NCI-H2107 treated with DMSO at 0.1 percent for 48 hours (cell line): ENCODE measurements around the gene ITGA11.

Experiments used
- DNase-seq: peaks from one replicate; lab custom pipeline; 2025; ENCODE audit not compliant: unreplicated experiment; lab: John Stamatoyannopoulos, UW

ITGA11 gene, protein sequence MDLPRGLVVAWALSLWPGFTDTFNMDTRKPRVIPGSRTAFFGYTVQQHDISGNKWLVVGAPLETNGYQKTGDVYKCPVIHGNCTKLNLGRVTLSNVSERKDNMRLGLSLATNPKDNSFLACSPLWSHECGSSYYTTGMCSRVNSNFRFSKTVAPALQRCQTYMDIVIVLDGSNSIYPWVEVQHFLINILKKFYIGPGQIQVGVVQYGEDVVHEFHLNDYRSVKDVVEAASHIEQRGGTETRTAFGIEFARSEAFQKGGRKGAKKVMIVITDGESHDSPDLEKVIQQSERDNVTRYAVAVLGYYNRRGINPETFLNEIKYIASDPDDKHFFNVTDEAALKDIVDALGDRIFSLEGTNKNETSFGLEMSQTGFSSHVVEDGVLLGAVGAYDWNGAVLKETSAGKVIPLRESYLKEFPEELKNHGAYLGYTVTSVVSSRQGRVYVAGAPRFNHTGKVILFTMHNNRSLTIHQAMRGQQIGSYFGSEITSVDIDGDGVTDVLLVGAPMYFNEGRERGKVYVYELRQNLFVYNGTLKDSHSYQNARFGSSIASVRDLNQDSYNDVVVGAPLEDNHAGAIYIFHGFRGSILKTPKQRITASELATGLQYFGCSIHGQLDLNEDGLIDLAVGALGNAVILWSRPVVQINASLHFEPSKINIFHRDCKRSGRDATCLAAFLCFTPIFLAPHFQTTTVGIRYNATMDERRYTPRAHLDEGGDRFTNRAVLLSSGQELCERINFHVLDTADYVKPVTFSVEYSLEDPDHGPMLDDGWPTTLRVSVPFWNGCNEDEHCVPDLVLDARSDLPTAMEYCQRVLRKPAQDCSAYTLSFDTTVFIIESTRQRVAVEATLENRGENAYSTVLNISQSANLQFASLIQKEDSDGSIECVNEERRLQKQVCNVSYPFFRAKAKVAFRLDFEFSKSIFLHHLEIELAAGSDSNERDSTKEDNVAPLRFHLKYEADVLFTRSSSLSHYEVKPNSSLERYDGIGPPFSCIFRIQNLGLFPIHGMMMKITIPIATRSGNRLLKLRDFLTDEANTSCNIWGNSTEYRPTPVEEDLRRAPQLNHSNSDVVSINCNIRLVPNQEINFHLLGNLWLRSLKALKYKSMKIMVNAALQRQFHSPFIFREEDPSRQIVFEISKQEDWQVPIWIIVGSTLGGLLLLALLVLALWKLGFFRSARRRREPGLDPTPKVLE

DNA sequence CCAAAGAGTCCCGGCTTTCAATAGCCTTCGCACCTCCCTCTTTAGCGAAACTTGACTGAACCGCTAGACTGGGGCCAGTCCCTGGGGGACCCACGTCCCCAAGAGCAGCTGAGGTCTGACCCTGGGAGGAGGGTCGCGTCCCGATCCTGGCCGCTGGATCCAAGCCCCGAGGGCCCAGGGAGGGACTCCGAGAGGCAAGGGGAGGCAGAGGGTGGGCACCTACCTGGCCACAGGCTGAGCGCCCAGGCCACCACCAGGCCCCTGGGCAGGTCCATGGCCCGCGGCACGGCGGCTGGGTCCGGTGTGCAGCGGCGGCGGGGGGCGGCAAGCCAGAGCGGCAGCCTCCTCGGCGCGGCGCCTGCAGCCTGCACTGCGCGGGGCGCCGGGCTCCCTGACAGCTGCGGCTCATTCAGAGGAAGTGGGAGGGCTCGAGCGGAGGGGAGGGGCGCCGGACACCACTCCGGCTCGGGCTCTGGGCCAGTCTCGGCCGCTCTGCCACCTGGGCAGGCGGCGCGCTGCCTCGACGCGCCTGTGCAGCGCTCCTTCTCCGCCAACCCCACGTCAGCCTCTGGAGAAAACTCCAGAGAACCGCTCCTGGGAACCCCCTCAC, at the start of gene ITGA11:
ITGA11 (minus strand) TSS at position 372 of the 610 bp plus-strand sequence; CDS start at position 275, 97 bp downstream.
- DNase-seq = no peak

DNA sequence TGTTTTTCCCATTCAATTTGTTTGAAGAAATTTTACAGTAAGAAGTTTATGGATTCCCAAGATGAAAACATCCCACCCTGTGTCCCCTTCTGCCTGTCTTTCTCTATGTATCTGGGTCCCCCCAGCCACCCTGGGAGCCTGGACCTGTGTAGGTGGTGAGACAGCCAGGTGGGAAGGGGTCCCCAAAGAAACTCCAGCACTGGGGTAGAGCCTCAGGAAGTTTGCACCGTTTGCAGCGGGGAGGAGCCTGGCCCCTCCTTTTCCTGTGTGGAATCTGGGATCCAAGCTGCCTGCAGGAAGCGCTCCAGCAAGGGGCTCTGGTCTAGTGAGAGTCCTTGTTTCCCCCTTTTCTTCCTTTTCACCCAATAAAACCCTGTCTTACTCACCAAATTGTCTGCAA, 49.4 kb upstream of the ITGA11 start:
- no peak for DNase-seq

DNA sequence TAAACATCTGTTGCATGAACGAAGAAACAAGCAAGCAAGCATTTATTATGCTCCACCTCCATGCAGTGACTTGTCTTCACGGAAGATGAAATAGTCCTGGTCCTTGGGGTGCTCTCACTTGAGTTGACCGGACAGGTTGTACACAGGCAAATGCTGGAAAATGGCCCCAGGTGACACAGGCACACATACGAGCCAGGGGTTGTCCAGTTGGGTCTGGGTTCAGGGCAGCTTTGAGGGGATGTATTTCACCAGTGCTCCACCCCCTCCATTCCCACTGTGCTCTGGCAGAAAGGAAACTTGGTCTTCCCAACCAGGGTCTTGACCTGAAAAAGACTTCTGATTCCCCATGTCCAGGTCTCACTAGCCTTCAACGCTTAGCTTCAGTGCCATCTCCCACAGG, 48.3 kb upstream of the ITGA11 start:
- DNase-seq = no peak

DNA sequence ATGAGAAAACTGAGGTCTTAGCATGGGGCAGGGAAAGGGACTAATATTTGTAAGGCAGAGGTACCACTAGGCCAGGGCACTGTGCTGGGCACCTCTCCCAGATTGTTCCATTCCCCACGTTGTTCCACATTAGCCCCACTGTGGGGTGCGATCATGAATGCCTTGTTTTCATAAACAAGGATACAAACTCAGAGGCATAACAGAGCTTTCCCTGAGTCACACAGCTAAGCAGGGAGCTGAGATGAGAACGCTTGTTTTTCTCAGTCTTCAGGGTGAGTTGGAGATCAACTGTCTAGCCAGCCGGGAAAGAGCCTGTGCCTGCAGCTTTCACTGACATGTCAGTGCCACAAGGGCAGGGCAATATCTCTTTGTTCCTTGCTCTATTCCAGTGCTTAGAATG, 47.9 kb upstream of the ITGA11 start:
- DNase-seq = no peak

DNA sequence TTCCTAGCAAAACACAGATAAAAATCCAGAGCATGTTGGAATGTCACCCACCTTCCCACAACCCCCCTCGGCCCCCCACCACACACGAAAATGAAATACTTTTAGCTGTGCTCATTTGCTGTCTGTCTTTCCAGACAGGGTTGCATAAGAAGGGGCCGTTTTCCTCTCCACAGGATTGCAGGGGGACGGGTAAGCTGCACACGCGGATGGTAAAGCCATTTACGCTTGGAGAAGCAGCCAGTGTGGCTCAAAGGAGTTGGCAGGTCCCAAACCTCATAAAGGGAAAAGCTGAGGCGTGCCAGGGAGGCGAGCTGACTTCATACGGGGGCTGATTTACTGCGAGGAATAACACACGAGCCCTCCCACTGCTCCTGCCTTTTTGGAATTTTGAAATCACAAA, 47.4 kb upstream of the ITGA11 start:
- no peak for DNase-seq

DNA sequence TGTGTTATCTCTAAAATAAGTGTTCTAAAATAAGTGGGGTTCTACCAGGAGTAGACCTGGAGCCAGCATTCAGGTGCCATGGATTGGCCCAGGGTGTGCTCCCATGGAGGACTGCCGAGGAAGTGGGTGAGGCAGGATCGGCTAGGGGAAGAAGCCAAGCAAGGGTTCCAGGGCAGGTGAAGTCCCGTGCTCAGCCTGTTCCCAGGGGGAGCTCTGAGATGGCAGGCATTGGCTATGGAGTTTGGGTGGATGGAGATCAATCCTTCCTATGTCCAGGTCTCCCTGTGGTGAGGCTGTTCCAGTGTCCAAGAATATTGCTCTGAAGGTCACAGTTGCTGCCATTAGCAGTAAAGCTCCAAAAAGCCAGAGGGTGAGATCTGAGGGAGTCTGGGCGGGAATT, 46.9 kb upstream of the ITGA11 start:
- no peak for DNase-seq

DNA sequence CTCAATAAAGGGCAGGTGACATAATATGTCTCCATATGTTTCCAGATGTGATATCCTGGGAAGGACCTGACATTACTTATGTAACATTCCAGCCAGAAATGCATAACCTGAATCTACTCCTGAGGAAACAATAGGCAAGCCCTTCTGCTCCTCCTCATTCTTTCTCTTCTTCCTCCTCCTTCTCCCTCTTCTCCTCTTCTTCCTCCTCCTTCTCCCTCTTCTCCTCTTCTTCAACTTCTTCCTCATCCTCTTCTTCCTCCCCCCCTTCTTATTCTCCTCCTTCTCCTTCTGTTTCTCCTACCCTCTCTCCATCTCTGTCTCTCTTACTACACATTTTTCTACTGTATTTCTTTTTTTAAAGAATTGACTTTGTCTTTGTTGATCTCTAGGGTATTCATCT, 43.5 kb upstream of the ITGA11 start:
- DNase-seq = no peak

DNA sequence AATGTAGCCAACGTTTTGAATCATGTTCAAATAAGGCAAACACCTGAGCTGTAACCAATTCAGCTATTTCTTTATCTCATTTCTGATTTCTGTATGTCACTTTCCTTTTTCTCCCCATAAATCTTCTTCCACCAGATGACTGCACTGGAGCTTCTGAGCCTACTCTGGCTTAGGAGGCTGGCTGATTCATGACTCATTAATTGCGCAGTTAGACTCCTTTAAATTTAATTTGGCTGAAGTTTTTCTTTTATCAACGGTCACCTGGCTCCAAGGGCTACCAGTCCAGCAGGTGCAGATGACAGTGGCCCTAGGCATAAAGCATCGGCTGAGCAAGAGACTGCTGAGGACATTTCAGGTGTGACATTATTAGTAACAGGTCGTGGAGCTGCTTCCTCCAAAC, 39.6 kb upstream of the ITGA11 start:
- no peak for DNase-seq

DNA sequence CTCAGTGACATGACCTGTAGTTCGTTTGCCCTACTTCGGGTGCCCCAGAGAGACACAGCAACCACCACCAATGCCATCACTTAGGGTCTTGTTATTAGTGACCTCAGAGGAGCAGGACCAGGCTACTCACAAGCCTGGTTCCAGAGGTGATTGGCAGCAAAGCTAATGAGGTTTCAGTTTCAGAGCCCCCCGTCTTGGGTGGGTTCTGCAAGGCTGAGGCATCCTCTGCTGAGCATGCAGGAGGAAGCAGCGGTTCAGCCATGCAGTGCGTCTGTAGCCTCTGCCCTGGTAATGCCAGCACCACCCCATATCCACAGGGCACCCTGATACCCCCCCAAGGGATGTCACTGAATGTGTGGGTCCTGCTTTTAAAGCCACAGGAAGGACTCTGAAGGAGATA, 39.0 kb upstream of the ITGA11 start:
- DNase-seq = no peak

DNA sequence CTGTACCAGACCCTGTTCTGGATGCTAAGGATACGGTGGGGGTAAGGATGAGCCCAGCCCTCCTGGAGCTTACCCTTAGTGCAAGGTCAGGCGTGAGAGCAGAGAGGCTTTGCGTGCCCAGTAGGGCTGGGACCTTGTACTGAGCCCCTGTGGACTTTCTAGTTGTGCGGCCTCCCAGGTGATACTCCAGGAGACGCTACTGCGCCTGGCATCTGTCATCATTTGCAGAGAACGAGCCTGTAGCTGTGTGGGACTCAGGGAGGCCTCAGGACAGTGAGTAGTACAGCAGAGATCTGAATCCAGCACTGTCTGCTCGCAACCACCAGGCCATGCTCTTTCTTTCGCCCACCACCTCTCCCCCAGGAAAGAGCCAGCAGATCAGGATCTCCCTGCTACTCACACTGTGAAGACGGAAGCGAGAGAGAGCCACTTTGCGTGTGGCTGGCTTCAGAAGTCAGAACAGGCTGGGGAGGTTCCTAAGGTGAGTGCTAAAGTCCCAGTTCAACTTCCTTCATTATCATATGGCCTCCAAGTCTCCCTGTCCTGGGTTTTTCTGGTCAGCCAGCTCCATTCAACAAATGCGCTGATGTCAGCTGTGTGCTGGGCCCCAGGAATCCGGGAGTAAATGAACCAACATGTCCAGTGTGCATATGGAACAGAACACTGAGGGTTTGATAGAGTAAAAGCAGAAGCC, 38.2 kb upstream of the ITGA11 start:
- DNase-seq = no peak

DNA sequence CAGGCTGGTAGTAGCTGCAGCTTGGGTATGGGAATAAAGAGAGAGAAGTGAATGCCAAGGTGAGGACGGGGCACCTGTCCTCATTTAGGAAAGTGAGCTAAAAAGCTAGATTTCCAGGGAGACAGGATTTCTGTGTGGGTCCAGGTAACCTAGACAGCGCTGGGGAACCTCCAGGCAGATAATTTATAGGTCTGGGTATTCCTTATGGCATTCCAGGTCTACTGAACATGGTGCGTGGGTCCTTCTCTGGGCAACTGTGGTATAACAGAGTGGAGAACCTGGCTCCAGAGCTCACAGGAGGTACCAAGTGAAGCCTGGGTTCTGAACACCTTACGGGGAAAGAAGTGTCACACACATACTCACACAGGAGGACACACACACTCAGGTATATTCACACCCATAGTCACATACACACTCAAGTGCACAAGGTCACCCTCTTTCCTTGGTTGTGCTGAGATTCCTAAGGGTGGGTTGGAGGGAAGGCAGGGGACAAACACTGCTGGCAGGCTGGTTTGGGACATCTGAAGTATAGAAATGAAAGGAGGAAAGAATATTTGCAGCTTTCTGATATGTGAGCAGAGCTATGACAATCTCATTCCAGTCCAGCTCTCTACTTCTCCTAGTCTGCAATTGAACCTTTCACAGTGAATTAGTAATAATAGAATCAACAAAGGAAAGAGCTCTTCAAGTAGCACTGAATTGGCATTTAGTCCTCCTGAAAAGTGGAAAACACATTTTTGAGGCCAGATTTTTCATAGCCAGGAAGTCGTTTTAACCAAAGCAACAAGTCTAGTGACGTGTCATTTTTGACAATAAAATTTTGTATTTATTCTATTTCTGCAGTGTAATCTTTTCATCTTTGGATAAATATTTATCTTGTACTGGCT, 37.4 kb upstream of the ITGA11 start:
- DNase-seq = no peak

DNA sequence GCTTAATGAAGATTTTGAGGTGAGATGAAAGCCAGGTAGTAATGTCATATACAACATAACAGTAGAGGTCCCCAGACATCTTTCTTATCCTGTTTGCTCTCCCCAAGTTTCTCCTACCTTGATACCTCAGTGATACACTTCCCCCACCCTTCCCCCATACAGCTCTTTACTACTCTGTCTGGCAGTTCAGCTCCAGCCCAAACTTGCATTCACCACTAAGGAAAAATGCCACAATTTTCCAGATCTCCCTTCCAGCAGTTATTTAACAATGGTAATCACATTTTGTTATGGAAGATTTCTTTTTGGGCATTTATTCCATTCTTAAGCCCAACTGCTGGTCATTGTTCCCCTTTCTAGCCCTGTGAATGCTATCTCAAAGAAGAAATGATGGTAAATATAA, 34.9 kb upstream of the ITGA11 start:
- DNase-seq = no peak

DNA sequence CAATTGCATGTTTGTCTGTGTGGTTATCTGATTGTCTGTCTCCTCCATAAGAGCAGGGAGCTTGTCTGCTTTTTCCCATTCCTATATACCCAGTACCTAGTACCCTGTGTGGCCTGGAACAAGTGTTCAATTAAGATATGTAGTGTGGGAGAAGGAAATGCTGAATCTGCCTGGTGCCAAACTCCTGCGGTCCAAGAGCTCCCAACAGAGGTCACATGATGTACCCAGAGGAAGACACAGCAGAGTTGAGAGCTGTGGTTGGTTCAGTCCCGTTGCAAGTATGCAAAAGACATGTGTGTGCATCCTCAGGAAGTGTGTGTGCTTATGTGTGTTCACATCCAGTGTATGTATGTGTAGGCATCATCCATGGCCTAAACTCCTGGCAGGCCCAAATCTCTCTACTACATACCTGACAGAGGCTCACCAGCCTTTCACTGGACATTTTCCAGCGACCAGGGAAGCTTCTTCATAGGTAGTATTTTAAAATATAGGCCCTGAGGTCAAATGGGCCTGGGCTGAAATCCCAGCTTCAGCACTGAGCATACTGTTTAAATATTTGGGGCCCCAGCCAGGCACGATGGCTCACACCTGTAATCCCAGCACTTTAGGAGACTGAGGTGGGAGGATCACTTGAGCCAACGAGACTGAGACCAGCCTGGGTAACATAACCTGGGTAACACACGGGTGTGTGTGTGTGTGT, 34.0 kb upstream of the ITGA11 start:
- DNase-seq = no peak

DNA sequence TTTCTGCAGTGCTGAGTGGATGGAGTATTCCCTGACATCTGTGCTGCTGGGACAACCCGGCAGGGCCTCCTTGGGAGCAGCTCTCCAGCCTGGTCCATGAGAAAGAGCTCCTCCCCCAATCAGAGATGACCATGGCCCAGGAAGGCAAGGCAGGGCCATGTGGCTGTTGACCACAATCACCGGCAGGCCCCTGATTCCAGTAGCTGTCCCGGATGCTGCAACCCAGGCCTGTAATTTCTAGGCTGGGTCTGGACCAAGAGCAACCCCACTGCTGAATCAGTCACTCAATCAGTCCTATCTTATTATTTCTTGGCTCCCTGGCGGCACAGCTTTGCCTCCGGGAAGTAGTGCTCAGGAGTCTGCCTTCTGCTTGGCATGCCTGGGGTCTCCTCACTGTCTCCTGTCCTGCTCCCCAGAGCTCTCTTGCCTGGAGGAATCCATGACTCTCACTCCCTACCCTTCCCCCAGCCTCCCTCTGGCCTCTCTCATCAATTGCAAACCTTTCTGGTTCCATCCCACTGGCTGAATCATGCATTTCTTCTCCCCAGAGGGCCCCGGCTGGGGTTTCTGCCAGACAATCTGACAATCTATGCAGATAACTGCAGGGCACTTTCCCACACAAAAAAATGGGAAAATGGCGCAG, 32.6 kb upstream of the ITGA11 start:
- no peak for DNase-seq

DNA sequence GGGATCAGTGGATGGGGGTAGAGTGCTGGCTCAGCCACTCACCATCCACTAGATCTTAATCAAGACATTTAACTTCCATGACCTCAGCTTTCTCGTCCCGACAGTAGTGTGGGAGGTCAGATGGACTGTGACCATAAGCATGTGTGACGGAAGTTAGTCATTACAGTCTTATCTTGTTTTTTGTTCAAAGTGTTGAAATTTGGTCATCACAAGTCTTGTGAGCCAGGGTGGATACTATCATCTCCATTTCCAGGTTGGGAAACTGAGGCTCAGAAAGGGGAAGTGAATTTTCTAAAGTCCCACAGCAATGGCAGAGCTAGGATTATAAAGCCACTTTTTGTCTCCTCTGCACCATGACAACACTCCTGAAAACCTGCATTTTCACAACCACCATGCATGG, 32.0 kb upstream of the ITGA11 start:
- DNase-seq = no peak

DNA sequence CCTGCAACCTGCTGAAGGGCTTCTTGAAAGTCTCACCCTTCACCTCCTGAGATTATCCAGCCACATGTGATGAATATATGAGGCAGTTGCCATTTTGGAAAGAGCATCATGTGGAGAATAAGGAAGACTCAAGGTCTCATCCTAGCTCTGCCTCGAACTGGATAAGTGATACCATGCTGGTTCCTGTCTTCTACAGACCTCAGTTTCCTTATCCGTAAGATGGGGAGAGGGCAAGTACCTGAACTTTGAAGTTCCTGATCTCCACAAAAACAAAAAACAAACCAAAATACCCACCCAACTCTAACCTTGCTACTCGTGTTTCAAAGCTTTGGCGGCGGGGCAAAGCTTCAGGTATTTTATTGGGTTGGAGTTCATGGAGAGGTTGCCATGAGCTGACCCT, 31.5 kb upstream of the ITGA11 start:
- no peak for DNase-seq

DNA sequence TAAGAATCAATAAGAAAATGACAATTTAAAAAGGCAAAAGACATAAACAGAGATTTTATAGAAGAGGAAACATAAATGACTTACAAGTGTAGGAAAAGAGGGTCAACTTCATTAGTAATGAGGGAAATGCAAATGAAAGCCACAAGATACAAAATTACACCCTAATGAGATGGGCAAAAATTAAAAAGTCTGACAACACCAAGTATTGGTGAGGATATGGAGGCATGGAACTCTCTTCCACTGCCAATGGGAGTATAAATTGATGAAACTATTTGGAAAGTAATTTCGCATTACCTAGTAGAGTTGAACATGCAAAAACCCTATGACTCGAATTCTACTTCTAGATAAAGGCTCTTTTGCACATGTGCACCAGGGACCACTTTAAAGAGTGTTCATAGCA, 28.2 kb upstream of the ITGA11 start:
- DNase-seq = no peak

DNA sequence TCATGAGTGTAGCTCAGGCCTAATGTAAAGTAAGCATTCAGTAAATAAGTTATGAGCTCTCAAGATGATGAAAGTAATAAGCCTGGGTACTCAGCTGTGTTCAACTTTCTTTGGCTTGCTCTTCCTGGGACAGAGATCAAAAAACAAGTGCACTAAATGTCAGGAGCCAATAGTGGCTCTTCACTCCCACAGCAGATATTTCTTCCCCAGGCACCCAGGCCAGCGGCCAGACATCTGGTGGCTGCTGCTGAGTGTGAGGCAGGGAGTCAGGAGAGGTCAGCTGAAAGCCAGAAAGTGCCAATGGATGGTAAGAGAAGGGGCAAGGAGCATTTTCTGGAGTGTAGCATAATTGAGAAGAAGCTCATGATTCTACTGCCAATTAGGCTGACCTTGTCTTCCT, 18.2 kb upstream of the ITGA11 start:
- DNase-seq = no peak

DNA sequence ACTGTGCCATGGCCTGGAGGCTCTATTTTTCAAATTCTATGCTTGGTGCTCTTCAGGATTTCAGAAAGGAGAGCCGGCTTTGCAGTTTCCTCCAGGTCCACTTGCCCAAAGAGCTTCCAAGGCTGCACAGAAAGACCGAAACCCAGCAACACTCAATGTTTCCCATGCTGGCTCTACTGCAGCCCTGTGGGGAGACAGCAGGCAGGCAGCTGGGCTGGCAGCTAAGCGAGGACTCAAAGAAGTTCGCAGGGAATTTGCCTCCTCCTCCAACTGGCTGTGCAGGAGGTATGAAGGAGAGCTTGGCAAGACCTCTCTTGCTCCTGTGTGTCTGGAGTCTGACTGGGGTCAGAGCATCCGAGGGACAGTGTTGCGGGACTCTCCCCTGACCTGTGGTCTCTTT, 17.4 kb upstream of the ITGA11 start:
- no peak for DNase-seq
